Tibial nerve (tissue), 4 donors: Measurements from ENCODE around the gene SYNDIG1L.
"Not testable (repeated sequence)": the region's sequence is repeated elsewhere in the genome, so short reads cannot be mapped to it uniquely, and the experiment has no call there.

ENCODE experiments used
- CTCF ChIP-seq, 5 experiments: fragments of 200-600 bp in 3 of 5; fragments of 450-650 bp in 2 of 5; sonication (generic) in 3 of 5; IDR thresholded peaks; one replicate each; pipeline ENCODE4 v1.5.1; 2016 to 2019; ENCODE audit warnings: antibody characterized with exemption in 5 of 5, mild to moderate bottlenecking in 3 of 5, moderate library complexity in 2 of 5
- EP300 ChIP-seq, 2 donors: sonication (generic); formaldehyde crosslinking; IDR thresholded peaks; one replicate each; pipeline ENCODE4 v1.6.1; 2017; ENCODE audit warnings: antibody characterized with exemption in 2 of 2, mild to moderate bottlenecking in 1 of 2

- not testable (repeated sequence) for TF ChIP-seq EP300, CTCF (IDR thresholded peaks at IDR 0.05)
Measured at GRCh38 chr14:74454397-74454796, 28.4 kb upstream of the SYNDIG1L start.
